Left ventricle myocardium superior (tissue), 1 donor: Measurements from ENCODE around the gene FRMD4A. TPM values are rescaled to one million over a fixed set of nuclear protein-coding genes. Genes with fewer than 3 reads are reported as not detected.
"Not testable (repeated sequence)": the region's sequence is repeated elsewhere in the genome, so short reads cannot be mapped to it uniquely, and the experiment has no call there.

ENCODE experiments used
- ATAC-seq: fragments of 200-7000 bp; cut with Tn5 transposase; one replicate; pipeline ENCODE4 v1.9.1; 2020; ENCODE audit warnings: mild to moderate bottlenecking, moderate library complexity
- DNase-seq: peaks from one replicate; pipeline ENCODE4 v3.0.0-alpha.2; 2020
- intact Hi-C: fragments of 100-400 bp; cut with micrococcal nuclease; formaldehyde crosslinking; loops from one replicate; pipeline ENCODE4 v1.11.0; 2022
- total RNA-seq: library from RNA; stranded (reverse); fragmentation: NEBNext Ultra II Directional; extraction: Animal tissue kit (Norgen Biotek cat#: 25700); gene quantifications from one replicate; pipeline ENCODE4 v1.2.1, GENCODE V29; 2021
- donor health status: DM: no; HTN: yes; CAD: no; lungs with severe emphysema.

Gene FRMD4A
- total RNA-seq, 1 donor from 2014 or later: 43.3 TPM

- DNase-seq: no peak
- no peak for ATAC-seq
- intact Hi-C loops: no loop called here
Observed at GRCh38 chr10:14250496-14251076, 80.1 kb downstream of the FRMD4A start.

DNA sequence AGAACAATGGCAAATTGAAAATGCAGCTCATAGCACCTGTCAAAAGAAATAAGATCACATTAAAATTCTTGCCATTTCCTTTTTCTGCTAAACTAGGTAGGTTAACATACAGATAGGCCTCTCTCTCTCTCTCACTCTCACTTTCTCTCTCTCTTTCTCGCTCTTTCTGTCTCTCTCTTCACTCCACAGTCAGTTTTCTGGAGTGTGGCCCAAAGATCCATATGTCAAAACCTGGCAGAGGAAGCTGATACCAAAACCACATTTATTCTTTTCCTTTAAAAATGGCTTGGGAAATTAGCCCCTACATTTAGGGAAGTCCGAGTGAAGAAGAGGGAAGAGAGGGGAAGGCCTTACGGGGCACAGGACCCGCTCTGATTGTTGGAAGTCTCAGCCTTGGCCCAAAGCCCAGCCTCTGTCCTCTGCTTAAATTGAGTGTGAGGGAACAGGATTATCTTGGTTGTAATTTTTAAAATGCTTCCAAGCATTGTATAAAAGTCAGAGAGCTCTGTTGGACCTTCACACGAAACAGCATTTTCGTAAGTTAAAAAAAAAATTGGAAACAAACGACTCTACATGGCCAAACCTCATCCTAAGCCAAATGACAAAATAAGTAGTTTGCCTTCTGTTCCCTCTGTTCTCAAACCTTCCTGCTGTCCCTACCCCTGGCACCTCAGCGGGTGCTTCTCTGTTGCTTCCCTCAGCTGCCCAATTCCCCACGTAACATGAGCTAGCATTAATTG is 83.2 kb downstream of the FRMD4A start:
- peak; percentile 65 for DNase-seq
- intact Hi-C loops: no loop called here
- ATAC-seq: peak; percentile 59

GRCh38 chr10:14244801-14245211 is 85.9 kb downstream of the FRMD4A start:
- DNase-seq (no peak), ATAC-seq (no peak)
- intact Hi-C loops: no loop called here

GRCh38 chr10:14244147-14244546 is 86.6 kb downstream of the FRMD4A start:
- DNase-seq (no peak), ATAC-seq (no peak)
- intact Hi-C loops: no loop called here

DNA sequence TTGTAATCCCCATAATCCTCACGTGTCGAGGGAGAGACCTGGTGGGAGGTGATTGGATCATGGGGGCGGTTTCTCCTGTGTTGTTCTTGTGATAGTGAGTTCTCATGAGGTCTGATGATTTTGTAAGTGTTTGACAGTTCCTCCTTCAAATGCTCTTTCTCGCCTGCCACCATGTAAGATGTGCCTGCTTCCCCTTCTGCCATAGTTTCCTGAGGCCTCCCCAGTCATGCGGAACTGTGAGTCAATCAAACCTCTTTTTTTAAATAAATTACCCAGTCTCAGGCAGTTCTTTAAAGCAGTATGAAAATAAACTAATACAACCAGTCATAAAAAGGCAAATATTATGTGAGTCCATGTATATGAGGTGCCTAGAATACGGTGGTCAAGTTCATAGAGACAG is 87.5 kb downstream of the FRMD4A start:
- intact Hi-C loops: no loop called here

GRCh38 chr10:14241196-14241595 is 89.5 kb downstream of the FRMD4A start:
- no peak for ATAC-seq
- intact Hi-C loops: no loop called here
- DNase-seq: no peak

More for the DNA sequence above, 87.5 kb downstream of the FRMD4A start:
- DNase-seq (no peak), ATAC-seq (no peak)

GRCh38 chr10:14240253-14241189 is 90.2 kb downstream of the FRMD4A start:
- intact Hi-C loops: no loop called here
- DNase-seq (no peak), ATAC-seq (no peak)

DNA sequence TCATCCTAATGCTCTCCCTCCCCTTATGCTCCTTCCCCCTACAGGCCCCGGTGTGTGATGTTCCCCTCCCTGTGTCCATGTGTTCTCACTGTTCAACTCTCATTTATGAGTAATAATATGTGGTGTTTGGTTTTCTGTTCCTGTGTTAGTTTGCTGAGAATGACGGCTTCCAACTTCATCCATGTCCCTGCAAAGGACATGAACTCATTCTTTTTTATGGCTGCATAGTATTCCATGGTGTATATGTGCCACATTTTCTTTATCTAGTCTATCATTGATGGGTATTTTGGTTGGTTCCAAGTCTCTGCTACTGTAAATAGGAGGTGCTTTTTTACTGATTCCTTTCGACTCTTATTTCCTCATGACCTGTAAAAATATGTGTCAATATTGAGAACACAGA is 92.1 kb downstream of the FRMD4A start:
- not testable (repeated sequence) for ATAC-seq

GRCh38 chr10:14236341-14236740 is 94.4 kb downstream of the FRMD4A start:
- ATAC-seq: no peak
- intact Hi-C loops: no loop called here
- no peak for DNase-seq

More for the DNA sequence above, 92.1 kb downstream of the FRMD4A start:
- DNase-seq, intact Hi-C loops: not testable (repeated sequence)

DNA sequence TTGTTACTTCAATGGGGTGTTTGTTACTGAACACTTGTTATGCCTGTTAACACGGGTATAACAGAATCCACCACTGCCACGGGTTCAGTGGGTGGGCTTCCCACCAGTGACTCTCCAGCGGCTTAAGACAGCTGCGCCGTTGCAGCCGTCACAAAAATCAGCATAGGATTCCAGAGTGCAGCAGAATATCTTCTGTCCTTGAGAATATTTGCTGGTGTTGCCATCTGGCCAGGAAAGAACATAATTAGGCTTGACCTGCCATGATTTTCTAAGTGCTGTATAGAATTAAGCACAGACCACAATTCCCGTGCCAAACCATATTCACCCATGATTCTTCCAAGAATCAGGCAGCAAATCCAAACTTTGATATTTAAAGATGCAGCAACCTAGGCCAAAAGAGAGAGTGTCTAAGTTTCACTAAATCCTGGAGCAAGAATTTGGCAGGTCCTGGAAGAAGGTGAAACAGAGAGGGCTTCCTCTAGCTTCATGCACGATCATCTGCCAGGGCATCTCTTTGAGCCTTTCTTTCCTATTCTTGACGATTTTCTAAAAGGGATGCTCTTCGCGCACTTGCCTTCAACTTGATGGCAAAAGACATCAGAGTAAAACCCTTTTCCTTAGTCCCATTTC is 95.0 kb downstream of the FRMD4A start:
- intact Hi-C loops: no loop called here
- ATAC-seq: no peak
- DNase-seq: no peak

DNA sequence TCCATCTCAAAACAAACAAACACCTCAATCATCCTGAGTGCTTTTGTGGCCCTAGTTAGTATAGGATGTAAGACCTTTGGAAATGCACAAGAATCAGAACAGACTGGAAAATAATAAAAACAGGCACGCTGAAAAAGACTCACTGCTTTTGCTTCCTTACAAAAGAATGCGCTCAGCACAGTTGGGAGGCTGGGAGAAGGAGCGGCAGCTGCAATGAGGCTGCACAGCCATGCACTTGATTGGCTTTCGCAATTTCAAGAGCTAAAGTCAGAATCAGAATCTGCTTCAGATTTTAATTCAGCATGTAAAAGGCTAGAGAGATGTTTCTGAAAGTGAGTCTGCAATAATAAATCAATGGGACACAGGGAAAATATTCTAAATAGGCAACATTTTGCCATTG is 97.2 kb downstream of the FRMD4A start:
- ATAC-seq: no peak
- intact Hi-C loops: no loop called here

DNA sequence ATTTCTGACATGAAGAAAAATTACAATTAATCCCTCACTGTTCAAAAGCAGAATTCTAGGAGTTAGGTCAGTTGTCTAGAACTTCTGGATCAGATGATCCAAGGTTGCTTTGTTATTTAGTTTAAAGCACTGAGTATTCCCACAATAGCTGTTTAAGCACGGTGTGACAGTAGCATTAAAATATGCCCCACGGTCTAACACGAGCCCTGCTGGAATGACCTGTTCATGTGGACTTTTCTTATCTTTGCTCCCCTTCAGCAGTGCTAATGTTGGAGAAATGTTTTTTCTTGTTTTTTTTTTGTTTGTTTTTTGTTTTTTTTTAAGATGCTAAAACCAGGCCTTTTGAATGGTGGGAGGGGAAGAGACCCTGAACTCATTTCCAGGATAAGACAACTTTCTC is 101.9 kb downstream of the FRMD4A start:
- DNase-seq, ATAC-seq, intact Hi-C loops: not testable (repeated sequence)

More for the DNA sequence above, 97.2 kb downstream of the FRMD4A start:
- no peak for DNase-seq

DNA sequence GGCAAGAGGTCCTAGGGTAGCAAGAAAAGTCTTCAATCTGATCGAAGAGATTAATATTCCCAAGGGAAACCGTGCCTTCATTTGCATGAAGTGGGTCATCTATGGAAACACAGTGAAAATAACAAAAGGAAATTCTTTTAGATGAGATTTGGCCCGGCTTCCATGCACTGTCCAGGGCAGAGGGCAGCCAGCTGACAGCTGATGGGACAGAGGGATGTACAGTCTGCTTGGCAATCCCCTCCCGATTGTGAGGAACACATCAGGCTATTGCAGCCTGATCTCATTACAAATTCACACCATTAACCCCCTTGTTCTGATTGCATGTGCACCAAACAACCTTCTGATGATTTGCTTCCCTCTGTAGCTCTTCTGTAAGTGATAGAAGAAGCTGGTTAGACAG is 105.3 kb downstream of the FRMD4A start:
- intact Hi-C loops: no loop called here
- DNase-seq (no peak), ATAC-seq (no peak)

- ATAC-seq (no peak), DNase-seq (no peak)
- intact Hi-C loops: no loop called here
Observed at GRCh38 chr10:14220026-14220425, 110.7 kb downstream of the FRMD4A start.

DNA sequence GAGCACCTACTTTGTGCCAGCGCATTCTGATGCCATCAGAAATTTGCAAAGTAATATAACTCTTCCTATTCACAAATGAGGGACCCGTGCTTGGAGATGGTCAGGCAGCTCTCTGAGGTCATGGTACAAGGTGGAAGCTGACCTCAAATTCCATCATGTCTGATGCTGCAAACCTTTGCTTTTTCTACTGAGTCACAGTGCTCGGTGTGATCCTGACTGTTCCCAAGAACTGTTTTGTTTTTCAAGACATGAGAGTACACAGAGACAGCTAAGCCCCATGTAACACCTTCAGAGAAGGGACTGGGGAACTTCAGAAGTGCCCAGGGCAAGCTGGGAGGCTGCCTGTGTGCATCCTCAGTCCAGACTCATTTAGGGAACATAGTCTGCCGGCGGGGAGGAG is 111.3 kb downstream of the FRMD4A start:
- no peak for DNase-seq
- ATAC-seq: no peak
- intact Hi-C loops: no loop called here

DNA sequence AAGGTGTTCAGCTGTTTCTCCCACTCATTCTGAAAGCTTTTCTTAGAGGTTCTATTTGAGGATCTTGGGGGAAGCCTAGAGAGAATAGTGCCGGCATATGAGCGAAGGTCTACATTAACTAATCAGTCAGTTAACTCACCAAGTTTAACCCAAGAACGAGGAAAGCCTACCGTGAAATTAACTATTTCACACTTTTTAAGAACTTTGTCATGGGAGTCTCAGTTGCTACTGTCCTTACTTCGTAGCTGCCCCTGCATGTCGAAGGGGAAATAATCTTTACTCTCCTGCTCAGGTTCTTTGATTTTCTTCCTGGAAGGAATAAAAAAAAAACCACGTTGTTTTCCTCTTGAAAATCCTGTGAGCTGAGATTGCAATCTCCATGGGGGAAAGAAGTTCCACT is 115.1 kb downstream of the FRMD4A start:
- intact Hi-C loops: no loop called here

GRCh38 chr10:14213703-14214102 is 117.0 kb downstream of the FRMD4A start:
- DNase-seq, ATAC-seq, intact Hi-C loops: not testable (repeated sequence)

More for the DNA sequence above, 115.1 kb downstream of the FRMD4A start:
- no peak for DNase-seq
- no peak for ATAC-seq

- intact Hi-C loops: no loop called here
- ATAC-seq (no peak), DNase-seq (no peak)
Observed at GRCh38 chr10:14211610-14212009, 119.1 kb downstream of the FRMD4A start.

DNA sequence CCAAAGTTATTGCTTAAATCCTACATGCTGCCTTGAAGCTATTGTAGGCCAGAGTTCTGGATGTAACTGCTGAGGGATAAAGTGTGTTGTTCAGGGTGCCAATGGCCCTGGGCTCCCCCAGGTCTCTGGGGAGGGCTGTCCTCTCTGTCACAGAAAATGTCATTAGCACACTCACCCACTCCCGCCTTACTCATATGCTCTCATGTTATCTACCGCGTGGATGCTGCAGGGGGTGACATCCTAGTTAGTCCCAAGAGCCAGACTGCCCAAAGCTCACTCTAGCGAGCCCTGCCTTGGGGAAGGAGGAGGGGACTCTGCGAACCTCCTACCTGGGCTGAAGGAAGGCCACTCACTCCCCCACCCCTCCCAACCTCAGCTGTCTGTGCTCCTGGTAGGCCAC is 122.5 kb downstream of the FRMD4A start:
- intact Hi-C loops: no loop called here
- no peak for DNase-seq
- ATAC-seq: no peak
